GM13977 (cell line): ENCODE data around the gene ARHGAP12.
A peak's percentile ranks its signal among the peaks of the same experiment; 100 is the strongest.

ENCODE experiments used
- DNase-seq: peaks from one replicate; pipeline ENCODE4 v3.0.0; 2012; ENCODE audit warnings: low spot score
- CTCF ChIP-seq: IDR thresholded peaks from 2 replicates; pipeline ENCODE4 v1.5.1; 2012; ENCODE audit warnings: mild to moderate bottlenecking, control low read depth; ENCODE audit not compliant: insufficient read depth; ENCODE audit errors: extremely low read depth, missing control alignments
- in situ Hi-C: fragments of 300-500 bp; cut with MboI; formaldehyde crosslinking; loops from one replicate; pipeline ENCODE4 v1.12.0; 2022; ENCODE audit warnings: low sequenced_read_pairs, low pct_unique_long_range_greater_than_20kb, mixed read lengths, inconsistent platforms; ENCODE audit not compliant: unreplicated experiment

Gene ARHGAP12

GRCh38 chr10:31928549-31929260 is at the start of gene ARHGAP12:
TSS of gene ARHGAP12 (minus strand) at chr10:31928831. CDS start at chr10:31908855, 19,976 bp downstream.
- TF ChIP-seq CTCF, result no peak
- DNase-seq, result peak; percentile 87
- in situ Hi-C loops, result no loop called here

- in situ Hi-C loops, result no loop called here
- DNase-seq, result no peak
- TF ChIP-seq CTCF, result no peak
Measured at GRCh38 chr10:31978156-31978483, 49.5 kb upstream of the ARHGAP12 start.

GRCh38 chr10:31977440-31978155 is 49.0 kb upstream of the ARHGAP12 start:
- DNase-seq, result no peak
- TF ChIP-seq CTCF, result no peak
- in situ Hi-C loops, result no loop called here

- TF ChIP-seq CTCF, result no peak
- in situ Hi-C loops, result no loop called here
- no peak for DNase-seq
Measured at GRCh38 chr10:31975157-31975765, 46.6 kb upstream of the ARHGAP12 start.

GRCh38 chr10:31974434-31975124 is 45.9 kb upstream of the ARHGAP12 start:
- in situ Hi-C loops, result no loop called here

More at GRCh38 chr10:31974434-31975124, 45.9 kb upstream of the ARHGAP12 start:
- no peak for DNase-seq
- no peak for TF ChIP-seq CTCF
